Measurements from ENCODE around the gene SH3TC2. TPM values are rescaled to one million over a fixed set of nuclear protein-coding genes. Genes with fewer than 3 reads are reported as not detected.

SH3TC2 gene
- total RNA-seq = 0.65 and 1.5 TPM in 2 replicates

GRCh38 chr5:149063017-149063687, at the start of gene SH3TC2:
Gene SH3TC2, minus strand, starts transcription at chr5:149063062. Its CDS starts 40 bp downstream, at chr5:149063022.

Small RNA genes lying within 50 kb of the gene (small RNA-seq; reads per million reads assigned to genes)
- 0.53 reads per million, percentile 14 among the genes with 10 or more reads in this experiment for gene MIR584
- gene RNU6-732P = not detected

Other genes starting within 250 kb of the SH3TC2 start
- 3.7 and 6.4 TPM in 2 replicates for gene ADRB2, start 236.5 kb downstream of the SH3TC2 start, total RNA-seq
- gene ABLIM3, start 78.4 kb upstream of the SH3TC2 start, total RNA-seq = 3.0 and 4.0 TPM in 2 replicates
- gene AFAP1L1, start 208.8 kb upstream of the SH3TC2 start, total RNA-seq = 0.52 and 1.8 TPM in 2 replicates

Data from articular chondrocyte of knee joint (primary cell).